Keratinocyte (primary cell): Measurements from ENCODE around the gene CCDC175. TPM values are rescaled to one million over a fixed set of nuclear protein-coding genes. Genes with fewer than 3 reads are reported as not detected.

ENCODE experiments used
- DNase-seq: peaks from one replicate; pipeline ENCODE4 v3.0.0-alpha.2; 2011; ENCODE audit warnings: low read depth, missing footprints, low spot score
- FAIRE-seq: peaks from 2 replicates; lab custom pipeline; 2011; peaks lifted over from hg19 to GRCh38; lab: Jason Lieb, UNC
- H2AFZ ChIP-seq: 2 replicates; pipeline ENCODE4 v1.6.0; 2012; ENCODE audit warnings: low read length, control low read depth, inconsistent platforms; ENCODE audit not compliant: control insufficient read depth
- H3K27ac ChIP-seq: 2 replicates; pipeline ENCODE4 v1.5.1; 2011; ENCODE audit warnings: low read length; ENCODE audit not compliant: control insufficient read depth, insufficient read depth
- H3K27me3 ChIP-seq: 3 replicates; pipeline ENCODE4 v1.6.0; 2011; ENCODE audit warnings: low read length; ENCODE audit not compliant: control insufficient read depth, insufficient read depth; ENCODE audit errors: extremely low read depth
- H3K36me3 ChIP-seq, 2 experiments: 2 replicates in 1 of 2; 3 replicates in 1 of 2; pipeline ENCODE4 v1.5.1; 2011; ENCODE audit warnings: low read length in 2 of 2, mild to moderate bottlenecking in 1 of 2; ENCODE audit not compliant: control insufficient read depth in 2 of 2, insufficient read depth in 2 of 2; ENCODE audit errors: extremely low read depth in 1 of 2
- H3K4me1 ChIP-seq: 3 replicates; pipeline ENCODE4 v1.5.1; 2011; ENCODE audit warnings: low read length; ENCODE audit not compliant: control insufficient read depth, insufficient read depth; ENCODE audit errors: extremely low read depth
- H3K4me2 ChIP-seq: 3 replicates; pipeline ENCODE4 v1.6.0; 2011; ENCODE audit warnings: low read depth, low read length; ENCODE audit not compliant: control insufficient read depth, insufficient read depth; ENCODE audit errors: extremely low read depth
- H3K4me3 ChIP-seq, 3 experiments: fragments of 200-600 bp in 1 of 3; sonication (generic) in 1 of 3; 2 replicates in 2 of 3; 3 replicates in 1 of 3; pipeline ENCODE4 v1.5.1; 2011 to 2016; ENCODE audit warnings: low read length in 3 of 3, mild to moderate bottlenecking in 3 of 3, control low read depth in 2 of 3, inconsistent platforms in 1 of 3, low read depth in 1 of 3, mixed read lengths in 1 of 3, mixed run types in 1 of 3, moderate library complexity in 1 of 3; ENCODE audit not compliant: control insufficient read depth in 2 of 3, insufficient read depth in 2 of 3; ENCODE audit errors: extremely low read depth in 1 of 3
- H3K79me2 ChIP-seq: 2 replicates; pipeline ENCODE4 v1.6.0; 2012; ENCODE audit warnings: low read length; ENCODE audit not compliant: control insufficient read depth, insufficient read depth
- H3K9ac ChIP-seq: 3 replicates; pipeline ENCODE4 v1.6.0; 2011; ENCODE audit warnings: low read length; ENCODE audit not compliant: control insufficient read depth, insufficient read depth; ENCODE audit errors: extremely low read depth
- H3K9me1 ChIP-seq: 3 replicates; pipeline ENCODE4 v1.6.0; 2011; ENCODE audit warnings: low read length; ENCODE audit not compliant: control insufficient read depth, insufficient read depth; ENCODE audit errors: extremely low read depth
- H3K9me3 ChIP-seq: 2 replicates; pipeline ENCODE4 v1.5.1; 2012; ENCODE audit warnings: low read depth, low read length; ENCODE audit not compliant: control insufficient read depth
- H4K20me1 ChIP-seq: 3 replicates; pipeline ENCODE4 v1.6.0; 2011; ENCODE audit warnings: low read length; ENCODE audit not compliant: control insufficient read depth, insufficient read depth; ENCODE audit errors: extremely low read depth
- CTCF ChIP-seq, 3 experiments: IDR thresholded peaks in 1 of 3; conservative IDR thresholded peaks in 1 of 3; optimal IDR thresholded peaks in 1 of 3; 2 replicates in 2 of 3; 3 replicates in 1 of 3; pipeline versions ENCODE3 to v1.5.1; 2011; ENCODE audit warnings: low read length in 3 of 3, mild to moderate bottlenecking in 3 of 3, moderate library complexity in 2 of 3, control low read depth in 1 of 3, inconsistent platforms in 1 of 3; ENCODE audit not compliant: insufficient read depth in 2 of 3; ENCODE audit errors: extremely low read depth in 1 of 3
- EZH2 ChIP-seq: IDR thresholded peaks from one replicate; pipeline ENCODE4 v1.6.1; 2012; ENCODE audit warnings: inconsistent platforms, mild to moderate bottlenecking, low read length, moderate library complexity
- dilution Hi-C: fragments of 300-500 bp; cut with MboI; formaldehyde crosslinking; loops from one replicate; pipeline ENCODE4 v1.7.0; 2020; ENCODE audit warnings: low sequenced_read_pairs; ENCODE audit not compliant: extremely low pct_ligation_motif_present
- polyA plus RNA-seq, 5 experiments: library from polyadenylated mRNA; depleted of rRNA in 3 of 5; stranded (reverse) in 3 of 5; stranded (forward) in 1 of 5; unstranded in 1 of 5; fragments of >200 nt; gene quantifications; 1 replicate in 1 of 5; 2 replicates in 3 of 5; 3 replicates in 1 of 5; pipeline versions ENCODE4 v1.2.1 to v1.2.3, GENCODE V29; 2011 to 2012; ENCODE audit warnings: missing spikeins in 2 of 5, low read depth in 1 of 5, low replicate concordance in 1 of 5

Gene CCDC175
- polyA plus RNA-seq, 1 donor (not counting 4 experiments of a cell fraction or from before 2014, with no cell fraction given) = not detected

- no peak for TF ChIP-seq EZH2
- TF ChIP-seq CTCF (optimal IDR thresholded peaks at IDR 0.05 in 1 of 3, IDR thresholded peaks at IDR 0.05 in 1 of 3, conservative IDR thresholded peaks at IDR 0.05 in 1 of 3; ENCODE audit: extremely low read depth in 1 of 3, insufficient read depth in 2 of 3, low read length in 3 of 3) = no peak
- Histone ChIP-seq H3K4me2 (no peak overlapping the region), H3K9me1 (no peaks in the 10 kb centered on the region), H4K20me1 (no peaks in the 10 kb centered on the region), H3K27ac (no peak overlapping the region), H3K27me3 (no peaks in the 10 kb centered on the region), H2AFZ (no peak overlapping the region), H3K9me3 (no peaks in the 10 kb centered on the region), H3K4me3 (no peak overlapping the region), H3K79me2 (no peaks in the 10 kb centered on the region), H3K4me1 (no peaks in the 10 kb centered on the region), H3K36me3 (no peaks in the 10 kb centered on the region), H3K9ac (no peak overlapping the region)
- FAIRE-seq (no peak), DNase-seq (no peak)
- dilution Hi-C loops = no loop called here
These were observed 39.1 kb downstream of the CCDC175 start for GRCh38 chr14:59537476-59537875.

DNA sequence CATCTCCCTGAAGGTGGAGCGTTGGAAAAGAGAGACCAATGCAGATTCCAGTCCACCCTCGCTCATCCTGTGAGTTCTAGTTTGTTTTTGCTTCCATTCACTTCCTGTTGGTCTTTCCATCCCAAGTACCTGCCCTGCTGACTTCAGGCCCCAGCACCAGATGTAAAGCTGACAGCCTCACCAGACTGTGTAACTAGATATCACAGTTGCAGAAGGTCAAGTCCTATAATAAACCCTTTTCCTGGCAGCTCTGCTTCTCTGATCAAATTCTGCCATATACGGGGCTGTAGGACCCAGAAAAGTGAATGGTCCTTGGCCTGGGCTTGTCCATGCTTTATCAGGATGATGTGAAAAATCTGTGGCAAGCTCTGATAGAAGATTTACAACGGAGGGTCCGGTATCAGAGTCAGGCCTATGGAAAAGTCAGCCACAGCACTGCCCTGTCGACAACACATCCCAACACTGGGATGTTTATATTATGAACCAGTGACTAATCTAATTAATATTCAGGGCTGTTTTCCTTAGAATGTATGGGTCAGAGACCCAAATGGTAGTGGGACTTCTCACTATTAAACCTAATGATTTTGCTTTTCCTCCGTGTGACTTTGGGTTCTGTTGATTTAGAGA lies 42.1 kb downstream of the CCDC175 start:
- H4K20me1 ChIP-seq = no peaks in the 10 kb centered on the region
- H3K4me1 ChIP-seq = no peaks in the 10 kb centered on the region
- no peak overlapping the region for H3K27ac ChIP-seq
- FAIRE-seq (no peak), DNase-seq (no peak)
- no peak overlapping the region for H2AFZ ChIP-seq
- no peaks in the 10 kb centered on the region for H3K9me1 ChIP-seq
- H3K4me2 ChIP-seq = no peak overlapping the region
- no peak overlapping the region for H3K9ac ChIP-seq
- no peaks in the 10 kb centered on the region for H3K9me3 ChIP-seq
- H3K79me2 ChIP-seq = no peaks in the 10 kb centered on the region
- H3K27me3 ChIP-seq = no peaks in the 10 kb centered on the region
- no peaks in the 10 kb centered on the region for H3K36me3 ChIP-seq
- TF ChIP-seq CTCF (optimal IDR thresholded peaks at IDR 0.05 in 1 of 3, IDR thresholded peaks at IDR 0.05 in 1 of 3, conservative IDR thresholded peaks at IDR 0.05 in 1 of 3; ENCODE audit: extremely low read depth in 1 of 3, insufficient read depth in 2 of 3, low read length in 3 of 3) (no peak), EZH2 (no peak)
- dilution Hi-C loops = no loop called here
- no peak overlapping the region for H3K4me3 ChIP-seq
